SW480 (cell line): ENCODE data around the gene SPIRE2.
"Not testable (repeated sequence)": the region's sequence is repeated elsewhere in the genome, so short reads cannot be mapped to it uniquely, and the experiment has no call there.

Experiments used
- DNase-seq: peaks from one replicate; pipeline ENCODE4 v3.0.0-alpha.2; 2016; ENCODE audit warnings: low spot score

SPIRE2 gene

GRCh38 chr16:89828199-89828869 lies at the start of gene SPIRE2:
TSS of gene SPIRE2 (plus strand) at chr16:89828475. CDS start at chr16:89828551, 76 bp downstream.
- peak; percentile 64 for DNase-seq

- DNase-seq = no peak
Observed at GRCh38 chr16:89779231-89779908, 48.9 kb upstream of the SPIRE2 start.

- no peak for DNase-seq
Observed at GRCh38 chr16:89779909-89780305, 48.4 kb upstream of the SPIRE2 start.

GRCh38 chr16:89782489-89782888 lies 45.8 kb upstream of the SPIRE2 start:
- DNase-seq = no peak

- not testable (repeated sequence) for DNase-seq
Observed at GRCh38 chr16:89783952-89784351, 44.3 kb upstream of the SPIRE2 start.

GRCh38 chr16:89784406-89784805 lies 43.9 kb upstream of the SPIRE2 start:
- no peak for DNase-seq

- no peak for DNase-seq
Observed at GRCh38 chr16:89785523-89786155, 42.6 kb upstream of the SPIRE2 start.

GRCh38 chr16:89786474-89787364 lies 41.6 kb upstream of the SPIRE2 start:
- DNase-seq = no peak

GRCh38 chr16:89787365-89787805 lies 40.9 kb upstream of the SPIRE2 start:
- DNase-seq = no peak

GRCh38 chr16:89791278-89791995 lies 36.8 kb upstream of the SPIRE2 start:
- no peak for DNase-seq

GRCh38 chr16:89793092-89793491 lies 35.2 kb upstream of the SPIRE2 start:
- not testable (repeated sequence) for DNase-seq

GRCh38 chr16:89793955-89794354 lies 34.3 kb upstream of the SPIRE2 start:
- DNase-seq = no peak

- no peak for DNase-seq
Observed at GRCh38 chr16:89795676-89796075, 32.6 kb upstream of the SPIRE2 start.

GRCh38 chr16:89796104-89796503 lies 32.2 kb upstream of the SPIRE2 start:
- DNase-seq = no peak

GRCh38 chr16:89798126-89798525 lies 30.1 kb upstream of the SPIRE2 start:
- DNase-seq = no peak

GRCh38 chr16:89798832-89799370 lies 29.4 kb upstream of the SPIRE2 start:
- no peak for DNase-seq

GRCh38 chr16:89801800-89802199 lies 26.5 kb upstream of the SPIRE2 start:
- DNase-seq = no peak

- no peak for DNase-seq
Observed at GRCh38 chr16:89805136-89805905, 23.0 kb upstream of the SPIRE2 start.

GRCh38 chr16:89806589-89807193 lies 21.6 kb upstream of the SPIRE2 start:
- not testable (repeated sequence) for DNase-seq

- DNase-seq = no peak
Observed at GRCh38 chr16:89808475-89808874, 19.8 kb upstream of the SPIRE2 start.
